GM19372 (cell line): ENCODE measurements around the gene KLHDC4.
"Not testable (repeated sequence)": the region's sequence is repeated elsewhere in the genome, so short reads cannot be mapped to it uniquely, and the experiment has no call there.

Experiments used
- ATAC-seq: cut with Tn5 transposase; IDR thresholded peaks from one replicate; pipeline ENCODE4 v1.9.1; 2021; ENCODE audit warnings: mild to moderate bottlenecking, low read depth, moderate library complexity; ENCODE audit not compliant: unreplicated experiment

KLHDC4 gene

DNA sequence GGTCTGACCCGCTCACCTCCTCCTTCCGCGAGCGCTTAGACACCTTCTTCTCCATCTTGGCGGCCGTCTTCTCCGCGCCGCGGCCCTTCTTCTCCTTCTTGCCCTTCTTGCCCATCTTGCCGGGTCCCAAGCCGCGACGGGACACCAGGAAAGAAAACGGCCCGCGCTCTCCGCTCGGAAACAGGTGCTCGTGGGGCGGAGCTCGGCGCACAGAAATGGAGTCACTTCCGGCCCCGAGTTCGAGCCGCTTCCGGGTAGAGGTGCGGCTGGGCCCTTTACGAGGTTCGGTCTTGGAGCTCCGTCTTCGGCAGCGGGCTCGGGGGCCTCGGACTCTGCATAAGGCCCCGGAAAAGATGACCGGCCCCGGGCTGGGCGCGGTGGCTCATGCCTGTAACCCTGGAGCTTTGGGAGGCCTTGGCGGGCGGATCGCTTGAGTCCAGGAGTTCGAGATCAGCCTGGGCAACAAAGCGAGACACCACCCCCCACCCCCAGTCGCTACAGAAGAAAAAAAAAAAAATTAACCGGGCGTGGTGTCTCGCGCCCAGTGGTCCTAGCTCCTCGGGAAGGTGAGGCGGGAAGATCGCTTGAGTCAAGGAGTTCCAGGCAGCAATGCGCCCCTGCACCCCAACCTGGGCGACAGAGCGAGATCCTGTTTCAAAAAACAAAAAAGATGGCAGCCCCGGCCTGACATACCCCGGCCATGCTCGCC is at the start of gene KLHDC4:
Gene KLHDC4 (minus strand): TSS at position 211 of the 709 bp plus-strand sequence. CDS start 96 bp downstream, at position 115.
- ATAC-seq, result peak; percentile 65

DNA sequence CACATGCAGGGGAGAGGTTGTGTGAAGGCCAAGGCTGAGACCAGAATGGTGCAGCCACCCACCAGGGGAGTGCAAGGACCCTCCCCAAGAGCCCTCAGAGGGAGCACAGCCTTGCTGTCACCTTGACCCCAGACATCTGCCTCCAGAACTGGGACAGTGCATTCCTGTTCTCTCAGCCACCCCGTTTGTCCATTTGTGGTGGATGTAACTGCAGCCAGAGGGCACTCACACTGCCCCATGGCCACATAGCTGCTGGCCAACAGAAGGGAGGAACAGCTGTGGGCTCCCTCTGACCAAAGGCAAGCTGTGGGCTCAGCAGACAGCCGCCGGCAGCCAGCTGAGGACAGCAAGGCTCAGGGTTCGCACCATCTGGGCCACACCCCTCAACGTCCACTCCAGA is 49.8 kb upstream of the KLHDC4 start:
- no peak for ATAC-seq

DNA sequence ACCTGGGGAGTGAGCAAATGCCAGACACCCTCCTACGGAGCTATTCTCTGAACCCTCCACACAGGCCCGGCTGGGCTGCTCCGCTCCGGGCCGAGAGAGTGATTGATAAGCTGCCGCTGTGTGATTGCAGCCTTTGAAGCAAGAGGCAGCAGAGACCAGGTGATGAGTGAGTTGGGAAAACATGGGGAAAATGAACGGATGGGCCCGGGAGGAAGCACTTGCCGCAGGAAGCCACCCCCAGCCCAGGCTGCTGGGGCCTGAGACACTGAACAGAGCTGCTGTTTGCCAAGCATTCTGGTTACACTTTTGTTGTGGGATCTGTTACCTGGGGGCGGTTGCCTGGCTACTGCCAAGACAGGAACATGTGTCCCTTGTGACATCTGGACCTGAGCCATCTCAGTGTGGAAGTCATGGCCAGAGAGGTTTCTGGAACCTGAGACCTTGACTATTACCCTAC is 46.4 kb upstream of the KLHDC4 start:
- ATAC-seq, result no peak

DNA sequence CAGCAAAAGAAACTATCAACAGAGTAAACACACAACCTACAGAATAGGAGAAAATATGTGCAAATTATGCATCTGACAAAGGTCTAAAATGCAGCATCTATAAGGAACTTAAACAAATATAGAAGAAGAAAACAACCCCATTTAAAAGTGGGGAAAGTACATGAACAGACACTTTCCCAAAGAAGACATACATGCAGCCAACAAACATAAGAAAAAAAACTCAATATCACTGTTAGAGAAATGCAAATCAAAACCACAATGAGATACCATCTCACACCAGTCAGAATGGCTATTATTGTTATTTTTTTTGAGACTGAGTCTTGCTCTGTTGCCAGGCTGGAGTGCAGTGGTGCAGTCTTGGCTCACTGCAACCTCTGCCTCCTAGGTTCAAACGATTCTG is 45.7 kb upstream of the KLHDC4 start:
- not testable (repeated sequence) for ATAC-seq

DNA sequence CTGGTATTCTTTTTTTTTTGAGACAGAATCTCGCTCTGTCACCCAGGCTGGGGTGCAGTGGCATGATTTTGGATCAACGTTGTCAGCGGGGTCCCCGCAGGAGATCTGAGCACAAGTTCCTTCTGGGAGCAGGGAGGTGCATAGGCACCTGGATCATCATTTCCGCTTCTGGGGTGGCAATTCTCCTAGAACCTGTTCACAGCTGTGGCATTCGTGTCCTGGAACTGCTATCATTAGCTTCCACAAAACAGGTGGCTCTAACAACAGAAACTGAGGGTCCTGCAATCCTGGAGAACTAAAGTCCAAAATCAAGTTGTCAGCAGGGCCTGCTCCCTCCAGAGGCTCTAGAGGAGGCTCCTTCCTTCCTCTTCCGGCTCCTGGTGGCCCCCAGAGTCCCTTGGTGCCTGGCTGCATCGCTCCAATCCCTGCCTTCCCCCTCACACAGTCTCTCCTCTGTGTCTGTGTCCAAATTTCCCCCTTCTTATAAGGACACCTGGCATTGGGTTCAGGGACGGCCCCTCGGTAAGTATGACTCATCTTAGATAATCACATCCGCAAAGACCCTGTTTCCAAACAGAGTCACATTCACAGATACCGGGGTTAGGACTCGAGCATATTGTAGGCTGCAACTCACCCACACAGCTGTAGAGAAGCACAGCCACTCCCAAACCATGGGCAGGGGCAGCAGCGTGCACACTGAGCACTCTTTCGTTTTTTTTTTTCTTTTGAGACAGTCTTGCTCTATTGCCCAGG is 43.5 kb upstream of the KLHDC4 start:
- ATAC-seq, result peak; percentile 44

DNA sequence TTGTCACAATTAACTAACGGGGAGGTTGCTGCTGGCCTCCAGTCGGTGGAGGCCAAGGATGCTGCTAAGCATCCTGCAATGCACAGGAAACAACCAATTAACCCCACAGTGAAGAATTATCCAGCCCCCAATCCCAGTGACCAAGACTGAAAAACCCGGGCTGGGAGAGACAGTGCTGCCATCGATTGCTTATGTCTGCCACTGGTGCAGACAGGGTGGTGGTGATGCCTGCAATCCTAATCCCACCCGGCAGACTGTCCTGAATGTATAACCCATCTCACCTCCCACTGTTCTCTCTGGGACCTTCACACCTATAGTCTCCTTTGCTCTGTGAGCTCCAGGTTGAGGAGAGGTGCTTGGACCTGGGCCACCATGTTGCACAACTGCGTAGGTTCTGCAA is 42.3 kb upstream of the KLHDC4 start:
- no peak for ATAC-seq

DNA sequence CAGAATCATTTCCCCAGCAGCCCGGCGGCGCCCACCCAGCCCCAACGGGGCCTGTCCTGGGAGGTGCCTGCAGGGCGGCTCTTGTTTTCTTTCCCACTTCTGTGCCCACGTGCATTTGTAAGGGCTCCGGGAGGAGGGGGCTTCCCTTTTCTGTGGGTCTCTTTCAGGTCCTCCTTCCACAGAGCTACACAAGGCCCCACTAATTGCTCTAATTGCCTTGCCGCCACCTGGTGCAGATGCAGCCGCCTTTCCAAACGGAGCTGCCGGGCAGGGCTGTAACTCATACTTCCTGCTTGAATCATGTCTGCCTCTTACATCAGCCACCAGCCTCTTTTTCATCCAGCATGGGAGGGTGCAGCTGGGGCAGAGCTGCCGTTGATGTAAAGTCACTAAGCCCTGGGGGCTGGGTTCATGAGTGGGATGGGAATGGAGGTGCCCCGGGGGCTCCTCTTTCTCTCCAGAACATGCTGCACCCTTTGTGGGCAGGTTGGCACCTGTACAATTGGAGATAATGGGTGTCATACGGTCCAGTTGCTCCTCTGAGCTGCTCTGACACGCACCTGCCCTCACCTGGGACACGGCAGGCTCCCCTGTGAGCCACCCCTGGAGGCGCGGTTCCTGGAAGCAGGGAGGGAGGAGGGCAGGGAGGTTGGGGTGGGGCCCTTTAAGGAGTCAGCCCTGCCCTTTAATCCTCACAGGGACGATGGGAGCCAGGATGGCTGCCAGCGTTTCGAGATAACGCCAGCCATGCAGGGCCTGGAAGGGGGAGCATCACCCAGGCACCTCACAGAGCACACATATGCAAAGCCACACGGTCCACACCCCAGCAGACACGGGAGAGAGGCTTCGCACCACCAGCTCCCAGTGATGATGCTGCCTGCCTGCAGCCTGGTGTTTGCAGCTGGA is 41.1 kb upstream of the KLHDC4 start:
- no peak for ATAC-seq

DNA sequence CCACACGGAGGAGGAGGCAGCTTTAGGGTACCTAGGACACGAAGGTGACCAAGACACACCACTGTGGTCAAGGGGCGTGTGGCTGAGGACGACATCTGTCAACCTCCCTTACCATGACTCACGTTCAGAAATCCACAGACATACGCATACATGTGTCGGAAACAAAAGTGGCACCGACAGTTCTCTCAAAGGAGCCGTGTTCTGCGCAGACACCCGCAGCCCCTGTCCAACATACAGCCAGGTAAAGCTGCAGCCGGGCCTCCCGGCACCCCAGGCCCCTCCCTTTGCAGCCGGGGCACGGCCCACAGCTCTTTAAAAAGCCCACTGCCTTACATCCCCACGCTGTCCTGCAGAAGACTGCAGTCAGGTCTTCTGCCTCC is 40.5 kb upstream of the KLHDC4 start:
- no peak for ATAC-seq

DNA sequence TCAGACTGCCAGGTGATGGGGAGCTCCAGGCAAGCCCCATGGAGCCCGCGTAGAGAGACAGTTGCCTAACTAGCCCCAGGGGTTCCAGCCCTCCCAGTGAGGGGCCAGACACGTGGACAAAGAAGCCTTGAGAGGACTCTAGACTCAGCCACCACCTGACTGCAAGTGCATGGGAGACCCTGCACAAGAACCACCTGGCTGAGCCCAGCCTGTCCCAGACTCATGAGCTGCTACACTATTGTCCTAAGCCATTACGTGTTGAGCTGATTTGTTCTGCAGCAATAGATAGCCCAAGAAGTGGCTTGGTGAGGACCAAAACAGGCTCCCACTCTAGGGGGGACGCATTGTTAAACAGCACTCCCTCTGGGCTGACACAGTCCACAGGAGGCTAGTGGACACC is 37.6 kb upstream of the KLHDC4 start:
- ATAC-seq, result no peak

DNA sequence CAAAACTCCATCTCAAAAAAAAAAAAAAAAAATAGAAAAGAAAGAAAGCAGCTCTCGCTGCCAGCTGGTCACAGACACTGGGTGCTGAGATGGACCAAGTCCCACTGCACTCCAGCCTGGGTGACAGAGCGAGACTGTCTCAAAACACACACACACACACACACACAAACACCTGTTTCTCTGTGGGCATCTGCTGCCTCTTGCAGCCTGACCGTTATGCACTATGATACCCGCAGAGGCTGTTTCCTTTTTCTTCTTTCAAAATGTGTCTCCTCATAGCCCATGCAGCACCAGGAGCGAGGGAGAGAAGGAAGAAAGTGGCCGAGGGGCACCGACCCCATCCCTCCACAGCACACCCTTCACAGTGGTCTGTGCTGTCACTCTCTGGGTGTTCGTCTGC is 36.9 kb upstream of the KLHDC4 start:
- no peak for ATAC-seq

DNA sequence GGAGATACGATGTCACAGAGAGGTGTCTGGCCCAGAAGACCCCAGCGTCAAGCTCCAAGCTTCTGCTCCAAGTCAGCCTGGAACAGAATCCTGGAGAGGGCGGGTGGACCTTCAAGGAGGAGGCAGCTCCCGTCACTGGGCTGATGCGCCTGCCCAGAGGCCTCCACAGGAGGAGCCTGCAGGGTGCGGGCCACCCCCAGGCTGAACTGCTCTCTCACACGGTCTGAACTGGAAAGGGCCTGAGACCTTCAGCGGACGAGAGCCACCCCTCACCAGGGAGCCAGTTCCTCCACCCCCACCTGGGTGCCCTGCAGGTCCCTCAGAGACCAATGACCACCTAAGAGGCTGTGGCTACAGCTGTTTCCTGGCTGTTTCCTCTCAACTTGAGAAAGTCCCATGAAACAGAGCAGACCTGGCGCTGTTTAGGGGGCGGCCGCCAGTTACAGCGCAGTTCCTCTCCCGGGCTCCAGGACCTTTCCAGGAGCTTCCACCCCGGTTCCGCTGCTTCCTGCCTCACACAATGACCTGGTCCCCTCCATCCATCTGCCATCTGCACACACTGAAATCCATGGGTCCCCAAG is 36.0 kb upstream of the KLHDC4 start:
- ATAC-seq, result no peak

DNA sequence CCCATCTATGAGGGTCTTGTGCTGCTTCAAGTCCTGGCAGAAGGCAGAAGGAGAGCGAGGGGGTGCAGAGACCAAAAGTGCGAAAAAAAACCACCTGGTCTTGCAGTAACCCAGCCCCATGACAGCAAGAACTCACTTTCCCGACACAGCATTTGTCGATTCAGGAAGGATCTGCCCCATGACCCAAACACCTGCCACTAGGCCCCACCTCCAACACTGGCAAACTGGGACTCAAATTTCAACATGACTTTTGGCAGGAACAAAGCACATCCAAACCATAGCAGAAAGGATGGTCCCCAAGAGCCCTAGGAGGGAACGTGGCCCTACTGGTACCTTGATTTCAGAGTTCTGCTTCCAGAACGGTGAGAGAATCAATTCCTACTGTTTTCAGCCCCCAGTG is 34.7 kb upstream of the KLHDC4 start:
- ATAC-seq, result no peak

DNA sequence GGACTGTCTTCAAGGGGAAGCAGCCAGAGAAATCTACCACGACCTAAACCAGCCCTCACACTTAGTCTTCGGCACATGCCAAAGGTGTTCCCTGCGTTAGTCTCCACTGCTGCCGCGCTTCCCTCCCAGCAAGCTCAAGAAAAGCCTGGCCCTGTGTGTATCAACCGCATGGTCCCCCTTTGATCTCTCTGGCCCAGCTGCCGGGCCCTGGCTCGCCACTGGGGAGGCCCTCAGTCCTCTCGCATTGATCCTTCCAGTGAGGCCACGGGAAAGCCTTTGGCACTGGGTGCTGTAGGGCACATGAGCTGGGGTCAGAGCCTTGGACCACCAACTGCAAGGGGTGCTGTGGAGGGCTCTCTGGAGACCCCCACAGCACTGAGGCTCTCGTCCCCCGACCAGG is 29.6 kb upstream of the KLHDC4 start:
- ATAC-seq, result no peak

DNA sequence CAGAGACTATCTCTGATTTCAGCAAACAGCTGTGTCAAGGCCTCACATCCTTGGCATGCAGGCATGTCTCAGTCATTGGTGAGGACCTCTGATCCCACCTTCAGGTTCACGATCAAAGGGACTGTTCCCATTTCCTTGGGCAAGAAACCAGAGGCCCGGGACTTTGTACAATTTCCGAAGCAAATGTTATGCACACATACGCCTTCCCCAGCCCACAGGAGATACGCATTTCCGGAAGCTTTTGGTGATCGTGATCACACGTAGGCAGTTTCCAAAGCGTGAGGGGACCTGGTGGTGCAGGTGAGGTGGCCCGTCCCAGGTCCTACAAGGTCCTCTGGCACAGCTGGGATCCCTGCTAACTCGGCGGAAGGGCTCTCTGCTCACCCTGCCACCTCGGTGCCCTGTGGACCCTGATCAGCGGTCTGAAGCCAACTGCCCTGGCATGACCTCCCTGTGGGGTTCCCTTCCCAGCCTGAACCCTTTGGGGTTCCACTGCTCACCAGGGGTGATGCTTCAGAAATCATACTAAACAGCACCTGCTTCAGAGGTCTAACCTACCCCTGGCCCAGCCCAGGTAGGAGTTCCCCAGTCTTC is 28.8 kb upstream of the KLHDC4 start:
- no peak for ATAC-seq

DNA sequence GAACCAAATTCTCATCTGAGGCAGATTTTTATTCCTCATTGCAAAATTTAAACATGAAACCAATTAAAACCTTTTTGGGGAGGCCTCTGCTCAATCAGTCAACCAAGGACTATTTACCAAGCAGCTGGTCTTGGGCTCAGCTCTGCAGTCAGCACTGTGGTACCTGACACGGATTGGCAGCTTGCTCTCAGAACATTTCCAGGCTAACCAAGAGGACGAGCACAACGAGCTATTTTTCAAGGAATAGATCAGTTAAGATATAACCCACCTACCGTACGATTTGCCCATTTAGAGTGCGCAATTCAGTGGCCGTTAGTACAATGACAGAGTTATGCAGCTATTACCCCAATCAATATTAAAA is 26.4 kb upstream of the KLHDC4 start:
- no peak for ATAC-seq

DNA sequence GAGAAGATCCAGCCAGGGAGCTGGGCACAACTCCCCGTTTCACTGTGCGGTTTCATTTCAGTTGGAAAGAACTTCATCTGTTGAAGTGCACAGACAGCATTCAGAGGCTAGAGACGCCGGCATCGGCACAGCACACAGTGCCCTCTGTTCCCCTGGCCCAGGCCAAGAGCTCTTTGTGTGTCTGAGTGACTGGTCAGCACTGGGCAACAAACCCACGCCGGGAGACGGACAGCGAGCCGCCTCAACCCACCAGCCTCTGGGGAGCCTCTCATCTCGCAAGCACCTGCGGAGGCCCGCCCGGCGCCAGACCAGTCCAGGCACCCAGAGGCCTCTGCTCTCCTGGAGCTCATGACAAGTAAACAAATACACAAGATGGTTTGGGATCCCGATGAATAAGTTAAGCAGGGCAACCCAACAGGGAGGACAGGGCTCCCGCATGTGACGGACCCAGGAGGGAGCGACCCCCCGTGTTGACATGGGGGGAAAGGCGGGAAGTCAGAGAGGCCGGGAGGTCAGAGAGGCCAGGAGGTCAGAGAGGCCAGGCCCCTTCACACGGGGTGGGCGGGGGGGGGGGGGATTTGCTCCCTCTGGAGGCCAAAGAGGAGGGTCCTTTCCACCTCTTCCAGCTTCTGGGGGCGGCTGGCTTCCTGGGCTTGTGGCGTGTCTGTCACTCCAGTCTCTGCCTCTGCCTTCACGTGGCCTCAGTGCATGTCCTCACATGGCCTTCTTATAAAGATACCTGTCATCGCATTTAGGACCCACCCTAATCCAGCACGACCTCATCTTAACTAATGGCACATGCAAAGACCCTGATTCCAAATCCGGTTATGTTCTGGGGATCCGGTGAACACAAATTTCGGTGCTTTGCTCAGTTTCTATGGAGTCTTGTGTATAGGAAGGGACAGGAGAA is 25.8 kb upstream of the KLHDC4 start:
- ATAC-seq, result no peak

DNA sequence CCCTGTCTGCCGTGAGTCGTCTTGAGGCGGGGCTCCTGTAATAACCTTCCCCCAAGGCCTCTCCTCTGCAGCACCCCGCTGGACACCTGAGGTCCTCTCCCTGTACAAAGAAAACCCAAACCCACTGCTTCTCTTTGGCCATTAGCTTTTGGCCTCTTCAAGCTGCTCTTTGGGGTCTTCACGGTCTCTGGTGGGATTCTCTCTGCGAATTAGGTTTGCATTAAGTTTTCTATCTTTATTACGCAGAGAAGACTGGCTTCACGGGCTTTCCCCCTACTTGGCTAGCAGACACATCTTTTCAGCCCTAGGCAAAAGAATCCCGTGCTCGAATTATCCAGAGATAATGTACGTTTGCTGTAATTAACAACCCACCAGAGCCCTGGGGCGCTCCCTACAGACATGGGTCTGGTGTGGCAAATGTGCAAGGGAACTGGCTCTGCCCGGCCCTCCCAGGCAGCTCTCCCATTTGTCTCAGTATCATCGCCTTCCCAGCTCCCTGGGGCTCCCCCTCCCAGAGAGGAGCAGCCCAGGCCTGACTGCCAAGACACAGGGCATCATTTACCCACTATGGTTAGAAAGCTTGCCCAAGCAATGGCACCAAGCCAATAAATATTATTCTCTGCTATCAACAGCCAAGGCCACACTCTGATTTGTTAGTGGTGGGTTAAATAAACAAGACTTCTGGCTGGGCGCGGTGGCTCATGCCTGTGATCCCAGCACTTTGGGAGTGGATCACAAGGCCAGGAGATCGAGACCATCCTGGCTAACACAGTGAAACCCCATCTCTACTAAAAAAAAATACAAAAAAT is 24.7 kb upstream of the KLHDC4 start:
- no peak for ATAC-seq

DNA sequence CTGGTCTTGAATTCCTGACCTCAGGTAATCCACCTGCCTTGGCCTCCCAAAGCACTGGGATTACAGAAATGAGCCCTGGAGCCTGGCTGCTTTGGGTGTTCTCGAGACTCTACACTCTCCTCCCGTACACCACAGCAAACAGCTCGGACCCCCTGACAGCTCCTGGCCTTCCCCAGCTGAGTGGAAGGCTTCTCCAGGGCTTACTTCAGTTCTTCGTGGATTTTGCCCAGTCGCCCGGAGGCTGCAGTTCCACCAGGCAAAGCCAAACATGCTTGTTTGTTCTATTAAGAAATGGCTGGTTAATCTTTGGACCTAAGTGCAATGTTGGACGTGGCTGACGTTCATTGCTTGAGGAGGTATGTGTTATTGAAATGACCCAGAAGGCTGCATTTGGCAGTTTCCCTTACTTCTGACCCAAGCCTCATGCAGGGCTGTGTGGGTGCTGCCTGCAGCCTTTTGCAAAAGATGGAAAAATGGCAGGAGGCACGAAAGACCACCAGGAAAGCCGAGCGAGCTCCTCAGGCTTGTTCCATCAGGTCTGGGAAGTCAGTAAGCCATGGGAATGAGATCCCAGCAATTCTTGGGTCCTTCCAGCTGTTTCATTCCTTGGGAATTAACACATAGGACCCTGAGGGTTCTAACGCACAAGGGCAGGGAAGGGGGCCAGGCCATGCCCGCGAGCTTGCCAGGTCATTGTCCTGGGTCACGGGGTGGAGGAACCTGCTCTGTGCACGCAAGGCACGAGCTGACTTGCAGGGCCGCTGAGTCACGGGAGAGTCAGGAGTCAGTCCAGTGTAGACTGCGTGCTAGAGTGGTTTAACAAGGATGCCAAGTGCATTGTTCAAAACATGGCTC is 23.9 kb upstream of the KLHDC4 start:
- no peak for ATAC-seq
